K562 (cell line): Measurements from ENCODE around the gene SERTAD1. TPM values are rescaled to one million over a fixed set of nuclear protein-coding genes. Genes with fewer than 3 reads are reported as not detected.
A peak's percentile ranks its signal among the peaks of the same experiment; 100 is the strongest.

ENCODE experiments used
- CBFA2T3 ChIP-seq: fragments of 450-650 bp; IDR thresholded peaks from 2 replicates; pipeline ENCODE4 v1.6.1; 2017
- EGR1 ChIP-seq: fragments of 450-650 bp; conservative IDR thresholded peaks from 2 replicates; pipeline ENCODE4 v1.6.1; 2017; ENCODE audit warnings: mild to moderate bottlenecking
- ETV1 ChIP-seq: fragments of 450-650 bp; conservative IDR thresholded peaks from 2 replicates; pipeline ENCODE4 v1.6.1; 2016; ENCODE audit warnings: missing genetic modification characterization, control low read depth, low read depth, missing compliant biosample characterization
- FOXP1 ChIP-seq: sonication (generic); formaldehyde crosslinking; IDR thresholded peaks from 2 replicates; pipeline ENCODE4 v1.8.0; 2022; ENCODE audit warnings: mild to moderate bottlenecking, missing genetic modification reagents
- HDAC1 ChIP-seq, 2 experiments: fragments of 450-650 bp; IDR thresholded peaks; 2 replicates each; pipeline ENCODE4 v1.6.1; 2016 to 2017; ENCODE audit warnings: inconsistent platforms in 1 of 2, mild to moderate bottlenecking in 1 of 2, moderate library complexity in 1 of 2
- KDM1A ChIP-seq, 2 experiments: fragments of 450-650 bp; IDR thresholded peaks; 2 replicates each; pipeline ENCODE4 v1.6.1; 2016; ENCODE audit warnings: mild to moderate bottlenecking in 2 of 2
- MYBL2 ChIP-seq, 2 experiments: fragments of 450-650 bp in 1 of 2; sonication (generic) in 1 of 2; formaldehyde crosslinking in 1 of 2; IDR thresholded peaks; 2 replicates each; pipeline versions ENCODE4 v1.6.1 to v1.8.1; 2017 to 2022; ENCODE audit warnings: borderline replicate concordance in 1 of 2, inconsistent platforms in 1 of 2, low read depth in 1 of 2, mild to moderate bottlenecking in 1 of 2, missing genetic modification reagents in 1 of 2, moderate library complexity in 1 of 2
- SMARCA5 ChIP-seq: fragments of 450-650 bp; IDR thresholded peaks from 2 replicates; pipeline ENCODE4 v1.6.1; 2016
- SOX6 ChIP-seq: fragments of 450-650 bp; IDR thresholded peaks from 2 replicates; pipeline ENCODE4 v1.6.1; 2014; ENCODE audit warnings: mild to moderate bottlenecking
- TAL1 ChIP-seq: fragments of 450-650 bp; IDR thresholded peaks from 2 replicates; pipeline ENCODE4 v1.6.1; 2016; ENCODE audit warnings: mild to moderate bottlenecking
- TCF7L2 ChIP-seq: fragments of 150-350 bp; IDR thresholded peaks from 2 replicates; pipeline ENCODE4 v1.6.1; 2016; ENCODE audit warnings: low read depth, mild to moderate bottlenecking, low read length, moderate library complexity
- TEAD4 ChIP-seq, 2 experiments: sonication (generic) in 1 of 2; formaldehyde crosslinking in 1 of 2; IDR thresholded peaks; 2 replicates each; pipeline versions ENCODE4 v1.6.1 to v1.8.0; 2012 to 2022; ENCODE audit warnings: borderline replicate concordance in 1 of 2, inconsistent platforms in 1 of 2, low read length in 1 of 2, mild to moderate bottlenecking in 1 of 2, missing genetic modification reagents in 1 of 2
- WHSC1 ChIP-seq: IDR thresholded peaks from one replicate; pipeline ENCODE4 v1.6.1; 2012; ENCODE audit warnings: low read length, control low read depth, inconsistent platforms
- ZNF121 ChIP-seq: sonication (generic); formaldehyde crosslinking; conservative IDR thresholded peaks from 2 replicates; pipeline ENCODE4 v1.8.0; 2022; ENCODE audit warnings: missing genetic modification reagents
- ZNF311 ChIP-seq: fragments of 250-450 bp; sonication (Bioruptor Pico); IDR thresholded peaks from 2 replicates; pipeline ENCODE4 v1.4.0; 2020; ENCODE audit warnings: mild to moderate bottlenecking, moderate library complexity
- ZNF764 ChIP-seq: fragments of 250-450 bp; sonication (Bioruptor Pico); IDR thresholded peaks from 2 replicates; pipeline ENCODE4 v1.4.0; 2020; ENCODE audit warnings: low read depth, mild to moderate bottlenecking, moderate library complexity
- polyA plus RNA-seq, 8 experiments: library from polyadenylated mRNA; depleted of rRNA in 4 of 8; stranded (reverse) in 5 of 8; unstranded in 3 of 8; fragments of >200 nt; fragmentation: Nextera tagmentation in 2 of 8; fragmentation: Illumina TruSeq in 1 of 8; extraction: Ambion mirVana in 2 of 8; extraction: Trizol in 1 of 8; gene quantifications; 2 replicates each; pipeline versions ENCODE4 v1.2.1 to v1.2.3, GENCODE V29; 2011 to 2014; ENCODE audit warnings: inconsistent platforms in 1 of 8, missing spikeins in 1 of 8
- total RNA-seq, 7 experiments: library from RNA; depleted of rRNA in 6 of 7; stranded (reverse); fragments of >200 nt in 6 of 7; fragmentation: Illumina TruSeq in 2 of 7; extraction: Trizol in 2 of 7; gene quantifications; 2 replicates each; pipeline versions ENCODE4 v1.2.1 to v1.2.3, GENCODE V29; 2011 to 2021; ENCODE audit warnings: low replicate concordance in 1 of 7

SERTAD1 gene
- total and polyA plus RNA-seq, 9 of the 15 experiments (the other 6 are each of a cell fraction or from before 2014, with no cell fraction given), result 0.15 to 8.7 (median 4.9) TPM

DNA sequence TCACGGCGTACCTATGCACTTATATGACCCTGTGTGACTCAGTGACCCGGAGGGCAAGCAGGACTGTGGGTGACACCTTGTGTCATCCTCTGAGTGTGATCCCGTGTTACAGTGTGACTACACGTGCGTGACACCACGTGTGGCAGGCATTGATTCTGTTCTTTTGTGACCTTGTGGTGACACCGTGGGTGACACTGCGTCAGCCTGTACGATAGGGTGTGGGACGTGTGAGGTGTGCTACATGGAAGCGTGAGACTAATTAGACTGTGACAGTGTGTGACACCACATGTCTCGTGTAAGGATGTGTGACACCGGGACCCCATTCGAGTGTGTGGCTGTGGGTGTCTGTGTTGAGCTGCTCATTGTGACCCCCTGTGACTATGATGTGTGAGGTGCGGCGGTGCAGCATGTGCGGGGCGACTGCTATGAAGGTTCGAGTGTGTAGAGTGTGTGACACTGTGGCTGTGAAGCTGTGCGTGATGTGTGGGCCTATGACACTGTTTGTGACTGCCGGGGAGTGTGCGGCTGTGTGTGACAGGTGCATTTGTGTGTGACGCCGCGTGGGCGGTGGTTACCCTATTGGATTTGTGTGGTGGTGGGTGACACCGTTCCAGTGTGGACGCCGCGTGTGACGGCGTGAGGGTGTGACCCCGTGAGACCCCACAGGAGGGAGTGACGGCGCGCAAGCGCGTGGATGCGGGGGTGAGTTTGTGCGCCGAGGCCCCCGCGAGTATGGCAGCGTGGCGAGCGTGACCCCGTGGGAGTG lies 40.6 kb upstream of the SERTAD1 start (continued):
- TF ChIP-seq TEAD4 (IDR thresholded peaks at IDR 0.05; ENCODE audit: low read length) (no peak), TEAD4 (CRISPR knock-in tag; IDR thresholded peaks at IDR 0.05; ENCODE audit: borderline replicate concordance) (no peak), EGR1 (peak; percentile 26; the same call in 1 of the 2 replicates), SOX6 (peak; percentile 16; the same call in 1 of the 2 replicates), ZNF764 (no peak), WHSC1 (peak; percentile 16), TAL1 (no peak), ZNF121 (no peak), CBFA2T3 (peak; percentile 17; the same call in 1 of the 2 replicates), TCF7L2 (no peak), KDM1A (IDR thresholded peaks at IDR 0.05) (peak in 1 of 2 experiments; percentile 55; a peak in 1 of 4 replicates), ETV1 (tag) (no peak), SMARCA5 (peak; percentile 24; the same call in 1 of the 2 replicates), ZNF311 (CRISPR knock-in tag) (no peak), HDAC1 (IDR thresholded peaks at IDR 0.05) (peak in 1 of 2 experiments; percentile 96; a peak in 2 of 4 replicates), FOXP1 (no peak), MYBL2 (IDR thresholded peaks at IDR 0.05; ENCODE audit: low read depth) (no peak), MYBL2 (CRISPR knock-in tag; IDR thresholded peaks at IDR 0.05; ENCODE audit: borderline replicate concordance) (no peak)
